ENCODE measurements around the gene TRMT112. TPM values are rescaled to one million over a fixed set of nuclear protein-coding genes. Genes with fewer than 3 reads are reported as not detected.
"Not testable (repeated sequence)": the region's sequence is repeated elsewhere in the genome, so short reads cannot be mapped to it uniquely, and the experiment has no call there.

TRMT112 gene
- total RNA-seq, 1 donor from 2014 or later = 83.4 TPM

DNA sequence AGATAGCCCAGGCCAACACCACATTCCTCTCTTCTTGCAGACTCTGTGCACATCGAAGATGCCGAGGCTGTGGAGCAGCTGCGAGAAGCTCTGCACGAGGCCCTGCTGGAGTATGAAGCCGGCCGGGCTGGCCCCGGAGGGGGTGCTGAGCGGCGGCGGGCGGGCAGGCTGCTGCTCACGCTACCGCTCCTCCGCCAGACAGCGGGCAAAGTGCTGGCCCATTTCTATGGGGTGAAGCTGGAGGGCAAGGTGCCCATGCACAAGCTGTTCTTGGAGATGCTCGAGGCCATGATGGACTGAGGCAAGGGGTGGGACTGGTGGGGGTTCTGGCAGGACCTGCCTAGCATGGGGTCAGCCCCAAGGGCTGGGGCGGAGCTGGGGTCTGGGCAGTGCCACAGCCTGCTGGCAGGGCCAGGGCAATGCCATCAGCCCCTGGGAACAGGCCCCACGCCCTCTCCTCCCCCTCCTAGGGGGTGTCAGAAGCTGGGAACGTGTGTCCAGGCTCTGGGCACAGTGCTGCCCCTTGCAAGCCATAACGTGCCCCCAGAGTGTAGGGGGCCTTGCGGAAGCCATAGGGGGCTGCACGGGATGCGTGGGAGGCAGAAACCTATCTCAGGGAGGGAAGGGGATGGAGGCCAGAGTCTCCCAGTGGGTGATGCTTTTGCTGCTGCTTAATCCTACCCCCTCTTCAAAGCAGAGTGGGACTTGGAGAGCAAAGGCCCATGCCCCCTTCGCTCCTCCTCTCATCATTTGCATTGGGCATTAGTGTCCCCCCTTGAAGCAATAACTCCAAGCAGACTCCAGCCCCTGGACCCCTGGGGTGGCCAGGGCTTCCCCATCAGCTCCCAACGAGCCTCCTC is 1.5 kb downstream of the TRMT112 start:
- ATAC-seq; intact Hi-C loops (cut with micrococcal nuclease): not testable (repeated sequence)
- peak; percentile 30 for DNase-seq

DNA sequence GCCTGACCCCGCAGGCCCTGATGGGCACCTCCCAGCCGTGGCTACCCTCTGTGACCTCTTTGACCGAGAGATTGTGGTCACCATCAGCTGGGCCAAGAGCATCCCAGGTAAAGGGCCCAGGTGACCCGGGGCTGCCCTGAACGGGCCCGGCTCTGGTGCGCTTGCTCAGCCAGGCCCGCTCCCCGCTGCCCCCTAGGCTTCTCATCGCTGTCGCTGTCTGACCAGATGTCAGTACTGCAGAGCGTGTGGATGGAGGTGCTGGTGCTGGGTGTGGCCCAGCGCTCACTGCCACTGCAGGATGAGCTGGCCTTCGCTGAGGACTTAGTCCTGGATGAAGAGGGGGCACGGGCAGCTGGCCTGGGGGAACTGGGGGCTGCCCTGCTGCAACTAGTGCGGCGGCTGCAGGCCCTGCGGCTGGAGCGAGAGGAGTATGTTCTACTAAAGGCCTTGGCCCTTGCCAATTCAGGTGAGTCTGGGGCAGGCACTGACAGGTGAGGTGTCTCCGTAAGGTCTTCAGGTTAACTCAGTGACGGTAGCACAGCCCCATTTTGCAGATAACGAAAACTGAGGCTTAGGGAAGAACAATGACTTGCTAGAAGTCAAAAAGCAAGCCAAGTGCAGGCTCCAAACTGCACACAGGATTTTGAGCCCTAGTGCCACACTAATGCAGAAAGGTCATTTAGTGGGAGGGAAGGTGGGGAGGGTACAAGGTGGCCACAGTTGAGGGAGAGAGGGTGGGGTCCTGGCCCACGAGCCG is 2.4 kb downstream of the TRMT112 start:
- ATAC-seq = no peak

DNA sequence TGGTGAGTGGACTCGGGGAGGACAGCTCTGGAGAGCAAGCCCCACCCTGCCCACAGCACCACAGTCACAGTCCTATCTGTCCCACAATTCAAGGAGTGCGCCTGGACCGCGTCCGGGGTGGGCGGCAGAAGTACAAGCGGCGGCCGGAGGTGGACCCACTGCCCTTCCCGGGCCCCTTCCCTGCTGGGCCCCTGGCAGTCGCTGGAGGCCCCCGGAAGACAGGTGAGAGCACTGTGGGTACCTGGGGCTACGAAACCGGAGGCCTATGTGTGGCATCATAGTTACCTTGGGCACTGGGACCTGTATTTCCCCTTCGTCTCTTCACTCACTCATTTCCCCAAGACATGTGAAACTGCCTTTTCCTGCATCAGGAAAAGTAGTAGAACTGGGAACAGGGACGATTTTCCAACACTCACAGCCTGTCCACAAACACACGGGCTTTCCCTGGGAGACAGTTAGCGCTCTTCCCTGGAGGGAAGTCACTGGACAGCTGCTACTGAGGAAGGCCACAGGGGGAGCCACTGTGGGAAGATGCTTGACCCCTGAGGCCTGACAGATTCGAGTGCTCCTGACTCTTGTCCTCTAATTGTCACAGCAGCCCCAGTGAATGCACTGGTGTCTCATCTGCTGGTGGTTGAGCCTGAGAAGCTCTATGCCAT is 3.1 kb downstream of the TRMT112 start:
- no peak for DNase-seq
- intact Hi-C loops (cut with micrococcal nuclease) = no loop called here
- no peak for ATAC-seq

More for the DNA sequence above, 2.4 kb downstream of the TRMT112 start:
- intact Hi-C loops (cut with micrococcal nuclease) = no loop called here
- DNase-seq = no peak

DNA sequence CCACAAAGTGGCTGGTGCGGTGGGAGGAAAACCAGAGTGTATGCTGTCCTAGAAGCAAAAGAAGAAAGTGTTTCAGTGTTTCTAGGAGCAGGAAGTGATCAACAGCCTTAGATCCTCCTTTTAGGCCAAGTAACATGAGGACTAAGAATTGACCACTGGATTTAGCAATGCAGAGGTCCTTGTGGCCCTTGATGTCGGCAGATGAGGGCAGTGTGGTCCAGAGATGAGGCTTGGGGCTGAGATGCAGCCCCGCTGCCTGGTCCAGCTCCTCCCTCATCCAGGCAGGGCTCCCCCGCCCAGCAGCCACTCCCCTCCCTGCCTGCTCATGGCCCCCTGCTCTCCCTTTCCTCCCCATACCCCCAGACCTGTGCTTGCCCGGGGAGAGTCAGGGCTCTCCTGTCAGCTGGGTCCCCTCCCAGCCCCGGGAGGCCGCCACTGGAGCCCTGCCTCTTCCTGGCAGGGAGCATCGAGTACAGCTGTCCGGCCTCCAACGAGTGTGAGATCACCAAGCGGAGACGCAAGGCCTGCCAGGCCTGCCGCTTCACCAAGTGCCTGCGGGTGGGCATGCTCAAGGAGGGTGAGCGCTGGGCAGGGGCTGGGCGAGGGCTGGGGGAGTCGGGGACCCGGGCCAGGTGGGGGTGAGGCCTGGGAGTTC is 3.7 kb downstream of the TRMT112 start:
- intact Hi-C loops (cut with micrococcal nuclease) = no loop called here
- DNase-seq (peak; percentile 82), ATAC-seq (peak; percentile 8)

DNA sequence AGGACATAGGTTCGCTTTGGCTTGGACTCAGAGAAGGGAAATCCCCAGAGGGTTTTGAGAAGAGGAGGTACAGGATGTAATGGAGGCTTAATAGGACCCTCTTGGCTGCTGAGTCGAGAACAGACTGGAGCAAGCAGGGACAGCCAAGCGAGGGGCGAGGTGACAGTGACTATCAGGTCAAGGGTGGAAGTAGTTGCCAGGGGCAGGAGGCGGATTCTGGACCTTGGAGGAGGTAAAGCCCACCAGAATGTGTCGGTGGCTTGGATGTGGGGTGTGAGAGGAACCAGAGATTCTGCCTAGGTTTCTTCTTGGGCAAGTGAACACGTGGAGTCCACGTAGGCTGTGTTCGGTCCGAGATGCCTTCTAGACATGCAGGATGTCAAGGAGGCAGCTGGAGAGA is 4.4 kb downstream of the TRMT112 start:
- ATAC-seq (no peak), DNase-seq (no peak)
- intact Hi-C loops (cut with micrococcal nuclease) = no loop called here

DNA sequence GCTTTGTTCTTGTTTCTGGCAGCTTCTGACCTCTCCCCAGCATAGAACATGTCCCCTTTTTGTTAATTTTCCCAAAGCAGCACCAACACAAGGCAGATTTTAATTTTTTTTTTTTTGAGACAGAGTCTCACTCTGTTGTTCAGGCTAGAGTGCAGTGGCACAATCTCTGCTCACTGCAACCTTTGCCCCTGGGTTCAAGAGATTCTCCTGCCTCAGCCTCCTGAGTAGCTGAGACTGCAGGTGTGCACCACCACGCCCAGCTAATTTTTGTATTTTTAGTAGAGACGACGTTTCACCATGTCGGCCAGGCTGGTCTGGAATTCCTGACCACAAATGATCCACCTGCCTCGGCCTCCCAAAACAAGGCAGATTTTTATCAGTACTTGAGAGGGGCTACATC is 9.6 kb downstream of the TRMT112 start:
- ATAC-seq; intact Hi-C loops (cut with micrococcal nuclease): not testable (repeated sequence)

DNA sequence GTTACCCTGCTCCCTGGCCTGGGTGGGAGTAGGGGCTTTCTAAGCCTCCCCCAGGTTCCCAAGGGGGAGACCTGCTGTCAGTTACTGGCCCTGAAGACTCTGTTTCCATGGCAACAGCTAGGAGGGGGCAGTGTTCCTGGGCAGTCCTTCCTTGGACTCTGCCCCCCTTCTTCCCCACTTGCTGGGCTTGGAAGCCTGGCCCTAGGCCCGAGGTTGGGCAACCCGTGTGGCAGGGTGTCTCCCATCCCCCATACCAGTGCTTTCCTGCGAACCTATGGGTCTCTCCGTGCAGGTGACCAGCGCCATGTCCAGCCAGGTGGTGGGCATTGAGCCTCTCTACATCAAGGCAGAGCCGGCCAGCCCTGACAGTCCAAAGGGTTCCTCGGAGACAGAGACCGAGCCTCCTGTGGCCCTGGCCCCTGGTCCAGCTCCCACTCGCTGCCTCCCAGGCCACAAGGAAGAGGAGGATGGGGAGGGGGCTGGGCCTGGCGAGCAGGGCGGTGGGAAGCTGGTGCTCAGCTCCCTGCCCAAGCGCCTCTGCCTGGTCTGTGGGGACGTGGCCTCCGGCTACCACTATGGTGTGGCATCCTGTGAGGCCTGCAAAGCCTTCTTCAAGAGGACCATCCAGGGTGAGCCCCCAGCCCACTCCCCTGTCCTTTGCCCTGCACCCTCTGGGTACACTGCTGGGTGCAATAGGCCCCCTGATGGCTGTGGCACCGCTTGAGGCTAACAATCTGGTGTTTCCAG is 10.3 kb downstream of the TRMT112 start:
- DNase-seq (peak; percentile 61), ATAC-seq (no peak)
- intact Hi-C loops (cut with micrococcal nuclease) = no loop called here

More for the DNA sequence above, 9.6 kb downstream of the TRMT112 start:
- DNase-seq = not testable (repeated sequence)

DNA sequence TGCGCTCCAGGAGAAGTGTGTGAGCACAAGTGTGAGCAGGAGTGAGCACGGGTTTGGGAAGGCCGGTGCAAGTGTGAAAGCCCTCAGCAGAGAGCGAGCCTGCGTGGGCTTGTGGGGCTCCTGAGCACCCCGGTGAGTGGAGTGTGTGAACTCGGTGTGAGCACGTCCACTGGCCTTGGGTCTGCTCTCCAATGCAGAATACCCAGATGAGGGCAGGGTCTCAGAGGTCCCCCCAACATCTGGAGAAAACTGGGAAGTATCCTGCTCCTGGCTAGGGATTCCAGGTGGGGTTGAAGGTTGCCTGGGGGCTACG is 10.8 kb downstream of the TRMT112 start:
- intact Hi-C loops (cut with micrococcal nuclease) = no loop called here
- ATAC-seq (no peak), DNase-seq (no peak)

DNA sequence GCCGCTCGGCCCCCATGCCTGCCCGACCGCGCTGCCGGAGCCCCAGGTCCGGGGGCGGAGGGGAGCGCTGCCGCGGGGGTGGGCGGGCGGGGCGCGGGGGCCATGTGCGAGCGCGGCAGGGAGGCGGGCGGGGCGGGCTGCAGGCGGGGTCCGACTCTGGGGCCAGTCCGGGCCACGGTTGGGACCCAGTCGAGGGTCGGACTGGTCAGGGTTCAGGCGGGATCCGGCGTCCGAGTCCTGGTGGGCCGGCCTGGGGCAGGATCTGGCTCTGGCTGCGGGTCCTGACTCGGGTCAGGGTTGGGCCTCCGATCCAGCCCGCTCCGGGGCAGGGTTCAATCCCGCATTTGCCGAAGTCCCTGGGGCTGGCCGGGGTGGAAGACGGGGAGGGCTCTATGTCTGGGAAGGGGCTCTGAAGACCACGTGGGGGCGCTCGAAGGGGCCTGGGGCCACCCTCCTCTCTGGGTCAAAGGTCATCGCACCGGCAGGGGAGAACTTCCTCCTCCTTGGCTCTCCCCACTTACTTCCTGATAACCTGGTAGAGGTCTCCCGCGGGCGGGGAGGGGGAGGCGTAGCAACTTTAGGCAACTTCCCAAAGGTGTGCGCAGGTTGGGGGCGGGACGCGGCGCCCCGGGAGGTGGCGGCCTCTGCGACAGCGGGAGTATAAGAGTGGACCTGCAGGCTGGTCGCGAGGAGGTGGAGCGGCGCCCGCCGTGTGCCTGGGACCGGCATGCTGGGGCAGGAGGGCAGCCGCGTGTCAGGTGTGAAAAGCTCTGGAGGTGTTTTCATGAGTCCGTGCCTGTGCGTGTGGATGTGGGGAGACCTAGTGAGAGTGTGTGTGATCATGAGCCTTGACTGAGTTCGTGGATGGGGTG is 11.4 kb downstream of the TRMT112 start:
- intact Hi-C loops (cut with micrococcal nuclease) = no loop called here
- ATAC-seq (peak; percentile 26), DNase-seq (peak; percentile 83)

DNA sequence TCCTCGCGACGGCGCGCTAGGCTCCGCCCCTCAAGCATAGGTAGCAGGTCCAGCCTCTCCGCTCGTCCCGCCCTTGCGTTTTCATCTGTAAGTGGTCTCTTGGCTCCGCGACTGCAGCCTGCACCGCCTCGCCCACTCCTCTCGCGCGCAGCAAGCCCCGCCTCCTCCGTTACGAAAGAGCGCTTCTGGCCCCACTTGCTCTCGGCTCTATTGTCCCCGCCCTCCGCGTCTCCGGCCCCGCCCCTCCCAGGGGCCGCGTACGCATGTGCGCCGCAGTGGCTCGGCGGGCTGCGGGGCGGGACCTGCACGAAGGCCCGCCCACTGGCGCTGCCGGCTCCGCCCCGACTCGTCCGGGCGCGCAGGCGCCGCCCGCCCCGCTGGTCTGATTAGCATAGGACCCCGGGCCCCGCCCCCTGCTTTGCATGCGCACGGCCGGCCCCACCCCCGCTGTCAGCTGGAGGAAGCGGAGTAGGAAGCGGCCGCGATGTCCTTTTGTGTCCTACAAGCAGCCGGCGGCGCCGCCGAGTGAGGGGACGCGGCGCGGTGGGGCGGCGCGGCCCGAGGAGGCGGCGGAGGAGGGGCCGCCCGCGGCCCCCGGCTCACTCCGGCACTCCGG is 12.2 kb downstream of the TRMT112 start, which contains the start of gene ESRRA:
ESRRA (plus strand) TSS at position 450 of the 616 bp plus-strand sequence. CDS start 1,656 bp downstream, outside the sequence.
- ATAC-seq = peak; percentile 88
- intact Hi-C loops (cut with micrococcal nuclease) = no loop called here

DNA sequence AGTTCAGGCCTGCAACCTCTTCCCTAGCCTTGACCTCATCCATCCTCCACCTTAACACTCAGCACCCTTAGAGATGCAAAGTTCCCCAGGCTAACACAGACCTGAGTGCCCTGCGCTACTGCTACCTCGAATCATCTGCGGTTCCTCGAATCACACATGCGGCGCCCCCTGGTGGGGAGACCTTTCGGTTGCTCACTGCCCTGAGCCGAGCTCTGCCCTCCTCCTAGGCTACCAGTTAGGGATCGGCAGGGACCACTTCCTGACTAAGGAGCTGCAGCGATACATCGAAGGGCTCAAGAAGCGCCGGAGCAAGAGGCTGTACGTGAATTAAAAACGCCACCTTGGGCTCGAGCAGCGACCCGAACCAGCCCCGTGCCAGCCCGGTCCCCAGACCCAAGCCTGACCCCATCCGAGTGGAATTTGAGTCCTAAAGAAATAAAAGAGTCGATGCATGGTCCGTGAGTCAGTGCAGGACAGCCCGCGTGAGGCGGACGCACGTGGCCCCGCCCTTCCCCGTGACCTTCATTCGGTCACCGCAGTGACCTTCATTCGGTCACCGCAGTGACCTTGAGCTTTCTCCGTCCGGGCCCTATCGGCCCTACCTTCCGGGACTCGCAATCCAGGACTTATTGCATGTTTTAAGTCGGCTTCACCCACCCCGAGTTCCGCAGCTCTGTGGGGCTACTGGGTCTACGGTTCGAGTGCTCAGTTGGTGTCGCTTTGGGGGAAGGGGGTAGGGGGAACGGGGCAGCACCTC is 12.9 kb downstream of the TRMT112 start:
- peak; percentile 52 for ATAC-seq
- peak; percentile 98 for DNase-seq
- intact Hi-C loops (cut with micrococcal nuclease) = no loop called here

More for the DNA sequence above, 12.2 kb downstream of the TRMT112 start, which contains the start of gene ESRRA:
- DNase-seq = peak; percentile 100

DNA sequence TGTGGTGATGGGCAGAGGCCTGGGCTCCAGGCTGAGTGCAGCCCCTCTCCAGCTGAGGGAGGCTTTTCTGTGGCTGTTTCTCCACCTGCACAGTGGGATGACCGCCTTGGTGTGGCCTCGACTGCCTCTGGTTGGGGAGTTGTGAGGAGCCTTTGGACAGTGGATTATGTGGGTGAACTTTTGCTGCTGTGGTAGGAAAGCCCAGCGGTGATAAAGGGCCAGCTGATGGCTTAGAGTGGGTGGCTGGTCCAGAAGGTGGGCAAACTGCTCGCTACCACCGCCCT is 13.4 kb downstream of the TRMT112 start:
- intact Hi-C loops (cut with micrococcal nuclease) = no loop called here
- ATAC-seq (no peak), DNase-seq (no peak)

DNA sequence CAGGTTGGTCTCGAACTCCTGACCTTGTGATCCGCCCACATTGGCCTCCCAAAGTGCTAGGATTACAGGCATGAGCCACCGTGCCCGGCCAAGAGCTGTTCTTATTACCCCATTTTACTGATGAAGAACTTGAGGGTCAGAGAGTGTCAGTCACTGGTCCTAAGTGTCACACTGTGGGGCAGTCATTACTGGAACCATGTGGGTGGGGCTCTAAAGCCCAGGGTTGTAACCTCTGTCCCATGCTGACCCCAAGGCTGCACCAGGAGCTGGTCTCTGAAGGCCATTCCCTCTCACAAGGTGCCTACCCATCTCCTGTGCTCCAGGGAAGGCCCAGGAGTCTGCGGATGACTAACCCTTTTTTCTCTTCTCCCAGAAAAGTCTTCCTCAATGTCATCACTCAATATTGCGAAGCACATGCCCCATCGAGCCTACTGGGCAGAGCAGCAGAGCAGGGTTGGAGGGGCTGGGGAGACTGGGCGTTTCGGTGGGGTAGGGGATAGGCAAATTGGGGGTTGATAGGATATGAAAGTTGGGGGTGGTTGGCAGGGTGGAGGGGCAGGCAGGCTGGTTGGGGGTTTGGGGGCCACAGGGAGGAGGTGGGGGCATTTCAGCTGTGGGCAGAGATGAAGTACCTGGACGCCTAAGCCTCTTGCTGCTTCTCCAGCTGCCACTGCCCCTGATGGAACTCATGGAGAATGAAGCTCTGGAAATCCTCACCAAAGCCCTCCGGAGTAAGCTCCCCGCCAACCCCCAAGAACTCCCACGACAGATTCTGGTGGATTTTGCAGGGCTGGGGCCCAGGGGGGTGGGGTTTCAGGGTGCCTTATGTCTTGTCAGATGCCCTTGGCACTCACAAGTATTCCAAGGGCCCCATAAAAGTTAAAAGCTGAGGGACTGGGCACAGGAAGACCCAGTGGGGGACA is 14.0 kb downstream of the TRMT112 start:
- DNase-seq (peak; percentile 32), ATAC-seq (no peak)
- intact Hi-C loops (cut with micrococcal nuclease) = no loop called here

DNA sequence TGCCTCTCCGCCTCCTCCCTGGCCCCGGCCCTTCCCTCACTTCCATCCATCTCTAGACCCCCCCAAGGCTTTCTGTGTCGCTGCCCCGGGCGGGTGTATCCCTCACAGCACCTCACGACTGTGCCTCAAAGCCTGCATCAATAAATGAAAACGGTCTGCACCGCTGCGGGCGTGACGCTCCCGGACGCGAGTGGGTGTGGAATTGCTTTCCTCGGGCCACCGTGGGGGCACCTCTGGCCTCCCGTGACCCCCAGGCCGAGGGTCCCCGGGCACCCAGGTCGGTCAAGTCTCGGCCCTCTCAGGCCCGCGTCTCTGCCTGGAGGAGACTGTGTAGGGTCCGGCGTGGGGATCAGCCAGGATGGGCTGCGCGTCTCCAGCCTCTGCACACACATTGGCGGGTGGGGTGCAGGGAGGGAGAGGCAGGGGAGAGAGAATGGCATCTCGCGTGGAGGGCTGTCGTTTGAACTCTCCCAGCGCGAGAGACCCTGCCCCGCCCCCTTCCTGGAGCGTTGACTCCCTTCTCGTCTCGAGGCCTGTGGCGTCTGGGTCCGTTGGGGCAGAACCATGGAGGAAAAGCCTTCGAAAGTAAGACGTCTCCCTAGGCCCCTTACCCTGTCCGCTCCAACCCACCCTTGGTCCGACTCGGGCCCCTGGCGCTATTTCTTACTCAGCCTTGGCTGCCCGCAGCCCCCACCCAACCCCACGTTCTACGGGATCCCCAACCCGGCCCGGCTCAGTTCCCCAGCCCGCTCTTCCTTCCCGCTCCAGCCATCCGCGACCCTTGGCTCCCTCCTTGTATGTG is 17.3 kb downstream of the TRMT112 start, which contains the start of gene CATSPERZ:
CATSPERZ (plus strand) TSS at position 512 of the 802 bp plus-strand sequence; CDS start at position 565, 53 bp downstream.
- ATAC-seq (no peak), DNase-seq (peak; percentile 38)
- intact Hi-C loops (cut with micrococcal nuclease) = no loop called here
